ENCODE results near the gene CCDC201. TPM values are rescaled to one million over a fixed set of nuclear protein-coding genes. Genes with fewer than 3 reads are reported as not detected.

The CCDC201 gene
- total RNA-seq, 1 donor from 2014 or later: not detected

GRCh38 chr7:45919231-45919784 lies 46.4 kb upstream of the CCDC201 start:
- H3K36me3 Mint-ChIP-seq (ENCODE audit: insufficient read depth): no peaks in the 10 kb centered on the region
- TF ChIP-seq, protein P1, sequence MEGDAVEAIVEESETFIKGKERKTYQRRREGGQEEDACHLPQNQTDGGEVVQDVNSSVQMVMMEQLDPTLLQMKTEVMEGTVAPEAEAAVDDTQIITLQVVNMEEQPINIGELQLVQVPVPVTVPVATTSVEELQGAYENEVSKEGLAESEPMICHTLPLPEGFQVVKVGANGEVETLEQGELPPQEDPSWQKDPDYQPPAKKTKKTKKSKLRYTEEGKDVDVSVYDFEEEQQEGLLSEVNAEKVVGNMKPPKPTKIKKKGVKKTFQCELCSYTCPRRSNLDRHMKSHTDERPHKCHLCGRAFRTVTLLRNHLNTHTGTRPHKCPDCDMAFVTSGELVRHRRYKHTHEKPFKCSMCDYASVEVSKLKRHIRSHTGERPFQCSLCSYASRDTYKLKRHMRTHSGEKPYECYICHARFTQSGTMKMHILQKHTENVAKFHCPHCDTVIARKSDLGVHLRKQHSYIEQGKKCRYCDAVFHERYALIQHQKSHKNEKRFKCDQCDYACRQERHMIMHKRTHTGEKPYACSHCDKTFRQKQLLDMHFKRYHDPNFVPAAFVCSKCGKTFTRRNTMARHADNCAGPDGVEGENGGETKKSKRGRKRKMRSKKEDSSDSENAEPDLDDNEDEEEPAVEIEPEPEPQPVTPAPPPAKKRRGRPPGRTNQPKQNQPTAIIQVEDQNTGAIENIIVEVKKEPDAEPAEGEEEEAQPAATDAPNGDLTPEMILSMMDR (IDR thresholded peaks at IDR 0.05; ENCODE audit: unreplicated experiment): no peak
- DNase-seq (ENCODE audit: low spot score, unreplicated experiment): no peak
- H3K4me1 Mint-ChIP-seq (ENCODE audit: low read depth): peaks cover 15% of the 10 kb centered on the region
- peaks cover 64% of the 10 kb centered on the region for H3K27me3 Mint-ChIP-seq
- peak overlapping the region; percentile 38 for H3K4me3 Mint-ChIP-seq (ENCODE audit: low read depth)
- no peak overlapping the region for H3K27ac Mint-ChIP-seq
- no peaks in the 10 kb centered on the region for H3K9me3 Mint-ChIP-seq (ENCODE audit: low read depth)

- DNase-seq (ENCODE audit: low spot score, unreplicated experiment): no peak
- Mint-ChIP-seq H3K27ac (no peak overlapping the region), H3K4me1 (ENCODE audit: low read depth) (peaks cover 14% of the 10 kb centered on the region), H3K4me3 (ENCODE audit: low read depth) (no peak overlapping the region), H3K9me3 (ENCODE audit: low read depth) (no peaks in the 10 kb centered on the region), H3K27me3 (peaks cover 57% of the 10 kb centered on the region), H3K36me3 (ENCODE audit: insufficient read depth) (no peaks in the 10 kb centered on the region)
- TF ChIP-seq, protein P1 (IDR thresholded peaks at IDR 0.05; ENCODE audit: unreplicated experiment): no peak
Measured at GRCh38 chr7:45918556-45918955, 45.7 kb upstream of the CCDC201 start.

DNA sequence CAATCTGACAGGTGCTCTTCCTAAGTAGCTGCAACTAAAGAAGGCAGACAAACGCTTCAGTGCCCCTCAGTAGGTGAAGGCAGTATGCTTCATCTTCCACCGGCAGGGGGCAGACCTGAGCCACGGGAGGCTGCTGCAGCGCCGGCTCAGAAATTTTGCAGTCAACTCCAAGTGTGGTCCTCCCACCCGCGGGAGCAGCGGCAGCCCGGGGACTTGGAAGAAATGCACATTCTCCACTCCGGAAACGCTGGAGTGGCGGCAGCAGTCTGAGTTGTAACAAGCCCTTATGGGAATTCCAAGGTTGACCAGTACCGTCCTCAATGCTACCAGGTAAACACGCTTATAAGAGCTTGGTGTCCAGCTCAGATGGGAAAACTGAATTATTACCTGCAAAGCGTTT lies 44.8 kb upstream of the CCDC201 start:
- Mint-ChIP-seq H3K36me3 (ENCODE audit: insufficient read depth) (no peaks in the 10 kb centered on the region), H3K27me3 (peaks cover 49% of the 10 kb centered on the region), H3K27ac (no peak overlapping the region)

GRCh38 chr7:45917064-45917463 lies 44.2 kb upstream of the CCDC201 start:
- DNase-seq (ENCODE audit: low spot score, unreplicated experiment): no peak
- Mint-ChIP-seq H3K36me3 (ENCODE audit: insufficient read depth) (no peaks in the 10 kb centered on the region), H3K4me3 (ENCODE audit: low read depth) (no peak overlapping the region), H3K27me3 (peaks cover 43% of the 10 kb centered on the region), H3K27ac (no peak overlapping the region), H3K4me1 (ENCODE audit: low read depth) (peaks cover 6% of the 10 kb centered on the region), H3K9me3 (ENCODE audit: low read depth) (no peaks in the 10 kb centered on the region)
- TF ChIP-seq, protein P1 (IDR thresholded peaks at IDR 0.05; ENCODE audit: unreplicated experiment): no peak

More for the DNA sequence above, 44.8 kb upstream of the CCDC201 start:
- Mint-ChIP-seq H3K4me3 (ENCODE audit: low read depth) (no peak overlapping the region), H3K4me1 (ENCODE audit: low read depth) (peaks cover 12% of the 10 kb centered on the region), H3K9me3 (ENCODE audit: low read depth) (no peaks in the 10 kb centered on the region)
- peak; percentile 85 for DNase-seq (ENCODE audit: low spot score, unreplicated experiment)
- TF ChIP-seq, protein P1 (IDR thresholded peaks at IDR 0.05; ENCODE audit: unreplicated experiment): peak; percentile 98

- Mint-ChIP-seq H3K27me3 (peaks cover 36% of the 10 kb centered on the region), H3K4me1 (ENCODE audit: low read depth) (peaks cover 6% of the 10 kb centered on the region), H3K27ac (no peak overlapping the region), H3K9me3 (ENCODE audit: low read depth) (no peaks in the 10 kb centered on the region), H3K4me3 (ENCODE audit: low read depth) (no peak overlapping the region), H3K36me3 (ENCODE audit: insufficient read depth) (no peaks in the 10 kb centered on the region)
- no peak for DNase-seq (ENCODE audit: low spot score, unreplicated experiment)
- TF ChIP-seq, protein P1 (IDR thresholded peaks at IDR 0.05; ENCODE audit: unreplicated experiment): no peak
Measured at GRCh38 chr7:45915606-45916005, 42.7 kb upstream of the CCDC201 start.

Measured in progenitor cell of endocrine pancreas (in vitro differentiated cells).